K562 (cell line): ENCODE results near the gene UBASH3A. TPM values are rescaled to one million over a fixed set of nuclear protein-coding genes. Genes with fewer than 3 reads are reported as not detected.

Experiments used
- ATAC-seq: fragments of 200-7000 bp; cut with Tn5 transposase; 3 replicates; pipeline ENCODE4 v1.9.1; 2020; ENCODE audit warnings: moderate library complexity
- BruUV-seq: library from RNA; stranded (reverse); fragments of 400-500 nt; replicated peaks from 2 replicates; lab custom pipeline; 2021; lab: Mats Ljungman, UMichigan
- CTCF ChIA-PET: fragments of 300-600 bp; formaldehyde crosslinking; extraction: SDS; loops from one replicate; lab custom pipeline; 2021; ENCODE audit warnings: low intra/inter-chr PET ratio; lab: Yijun Ruan, JAX
- POLR2A ChIA-PET: fragments of 300-600, 350-650 bp; sonication (Branson Sonifier 250); formaldehyde crosslinking; extraction: SDS; loops from one replicate; lab custom pipeline; 2021; ENCODE audit warnings: antibody characterized with exemption, inconsistent platforms; lab: Yijun Ruan, JAX
- DNase-seq, 4 experiments: peaks; one replicate each; pipeline versions ENCODE4 v3.0.0 to v3.0.0-alpha.2; 2011 to 2018; ENCODE audit warnings: low spot score in 3 of 4, mixed read lengths in 3 of 4; ENCODE audit errors: extremely low read depth in 1 of 4
- FAIRE-seq: peaks from 2 replicates; lab custom pipeline; 2011; peaks lifted over from hg19 to GRCh38; lab: Jason Lieb, UNC
- H2AFZ ChIP-seq: 2 replicates; pipeline ENCODE4 v1.6.0; 2011; ENCODE audit warnings: low read depth, low read length, control low read depth, inconsistent platforms
- H3K27ac ChIP-seq: fragments of 200-600 bp; 3 replicates; pipeline ENCODE4 v1.8.0; 2011; ENCODE audit warnings: low read depth, mild to moderate bottlenecking, control low read depth, inconsistent platforms, low read length, moderate library complexity, mixed read lengths; ENCODE audit errors: extremely low read depth
- H3K27me3 ChIP-seq, 2 experiments: fragments of 300-600 bp in 1 of 2; 2 replicates in 1 of 2; 3 replicates in 1 of 2; pipeline versions ENCODE4 v1.6.0 to v1.8.0; 2011; ENCODE audit warnings: inconsistent platforms in 2 of 2, low read length in 2 of 2, mild to moderate bottlenecking in 1 of 2, mixed read lengths in 1 of 2, moderate library complexity in 1 of 2; ENCODE audit not compliant: control insufficient read depth in 2 of 2, insufficient read depth in 2 of 2
- H3K36me3 ChIP-seq: fragments of 300-600 bp; 3 replicates; pipeline ENCODE4 v1.8.0; 2011; ENCODE audit warnings: mild to moderate bottlenecking, low read length, inconsistent platforms; ENCODE audit not compliant: control insufficient read depth, insufficient read depth
- H3K4me1 ChIP-seq, 2 experiments: fragments of 200-600 bp in 1 of 2; replicated peaks in 1 of 2; 2 replicates in 1 of 2; 3 replicates in 1 of 2; pipeline versions ENCODE4 v1.5.1 to v1.8.0; 2011; ENCODE audit warnings: inconsistent platforms in 2 of 2, low read length in 2 of 2, mild to moderate bottlenecking in 1 of 2, mixed read lengths in 1 of 2, moderate library complexity in 1 of 2; ENCODE audit not compliant: control insufficient read depth in 2 of 2, insufficient read depth in 2 of 2
- H3K4me2 ChIP-seq: 2 replicates; pipeline ENCODE4 v1.6.1; 2011; ENCODE audit warnings: low read length, control low read depth, inconsistent platforms, mixed read lengths; ENCODE audit not compliant: insufficient read depth
- H3K4me3 ChIP-seq: fragments of 200-600 bp; sonication (generic), shearing (Covaris generic); 2 replicates; pipeline ENCODE4 v1.5.1; 2016; ENCODE audit warnings: control low read depth, inconsistent platforms
- H3K79me2 ChIP-seq: fragments of 200-600 bp; 3 replicates; pipeline ENCODE4 v1.8.0; 2011; ENCODE audit warnings: low read length, inconsistent platforms; ENCODE audit not compliant: control insufficient read depth, insufficient read depth
- H3K9ac ChIP-seq, 2 experiments: 2 replicates each; pipeline versions ENCODE4 v1.6.0 to v1.6.1; 2011; ENCODE audit warnings: low read depth in 2 of 2, low read length in 2 of 2, control low read depth in 1 of 2, inconsistent platforms in 1 of 2, mild to moderate bottlenecking in 1 of 2, mixed read lengths in 1 of 2; ENCODE audit not compliant: insufficient read depth in 1 of 2
- H3K9me1 ChIP-seq: one replicate; pipeline ENCODE4 v1.6.0; 2011; ENCODE audit warnings: inconsistent platforms, mild to moderate bottlenecking, low read length, moderate library complexity; ENCODE audit not compliant: control insufficient read depth, insufficient read depth
- H3K9me3 ChIP-seq: replicated peaks from 2 replicates; pipeline ENCODE4 v1.5.1; 2011; ENCODE audit warnings: low read depth, low read length, inconsistent platforms; ENCODE audit not compliant: control insufficient read depth, insufficient read depth
- H4K20me1 ChIP-seq: replicated peaks from 2 replicates; pipeline ENCODE4 v1.6.1; 2011; ENCODE audit warnings: low read length, inconsistent platforms, mixed read lengths; ENCODE audit not compliant: control insufficient read depth, insufficient read depth
- BHLHE40 ChIP-seq: IDR thresholded peaks from 2 replicates; pipeline ENCODE4 v1.6.1; 2011; ENCODE audit warnings: low read length, improper control_type of control experiment
- CGGBP1 ChIP-seq: fragments of 250-450 bp; sonication (Bioruptor Pico); IDR thresholded peaks from 2 replicates; pipeline ENCODE4 v1.9.0; 2021; ENCODE audit warnings: mild to moderate bottlenecking
- CLOCK ChIP-seq: fragments of 250-450 bp; sonication (Bioruptor Pico); IDR thresholded peaks from 2 replicates; pipeline ENCODE4 v1.4.0; 2020; ENCODE audit warnings: mild to moderate bottlenecking, moderate library complexity, borderline replicate concordance
- SAFB2 ChIP-seq: fragments of 200-400 bp; formaldehyde crosslinking; IDR thresholded peaks from 2 replicates; pipeline ENCODE4 v1.6.1; 2018; ENCODE audit warnings: borderline replicate concordance, low read length, low read depth, moderate library complexity; ENCODE audit not compliant: severe bottlenecking
- SAP30 ChIP-seq: fragments of 200-600 bp; sonication (generic); IDR thresholded peaks from 2 replicates; pipeline ENCODE4 v1.6.1; 2012; ENCODE audit warnings: borderline replicate concordance, low read depth, mild to moderate bottlenecking, moderate library complexity, low read length, control low read depth, inconsistent platforms; ENCODE audit not compliant: insufficient read depth, poor library complexity, severe bottlenecking
- SNIP1 ChIP-seq: fragments of 450-650 bp; IDR thresholded peaks from 2 replicates; pipeline ENCODE4 v1.7.1; 2017; ENCODE audit warnings: low read depth, mild to moderate bottlenecking
- THAP12 ChIP-seq: fragments of 250-450 bp; sonication (Bioruptor Pico); IDR thresholded peaks from 2 replicates; pipeline ENCODE4 v1.9.0; 2021; ENCODE audit warnings: mild to moderate bottlenecking, inconsistent platforms
- whole genome bisulfite sequencing: fragments of 100-300 bp; shearing (Covaris generic); methylation state at CpG from one replicate; pipeline ENCODE4 v1.1.6; 2016; ENCODE audit warnings: low coverage, mixed read lengths; ENCODE audit not compliant: insufficient coverage; ENCODE audit errors: missing lambda C conversion rate; 5-methylcytosine and 5-hydroxymethylcytosine counted together
- in situ Hi-C: fragments of 300-500 bp; cut with MboI; formaldehyde crosslinking; loops from 4 replicates; pipeline ENCODE4 v1.15.0; 2018; ENCODE audit warnings: inconsistent platforms, mixed read lengths
- intact Hi-C: fragments of 100-400 bp; cut with micrococcal nuclease; formaldehyde crosslinking; loops from 2 replicates; pipeline ENCODE4 v1.14.2; 2022
- polyA plus RNA-seq, 8 experiments: library from polyadenylated mRNA; depleted of rRNA in 4 of 8; stranded (reverse) in 5 of 8; unstranded in 3 of 8; fragments of >200 nt; fragmentation: Nextera tagmentation in 2 of 8; fragmentation: Illumina TruSeq in 1 of 8; extraction: Ambion mirVana in 2 of 8; extraction: Trizol in 1 of 8; gene quantifications; 2 replicates each; pipeline versions ENCODE4 v1.2.1 to v1.2.3, GENCODE V29; 2011 to 2014; ENCODE audit warnings: inconsistent platforms in 1 of 8, missing spikeins in 1 of 8
- total RNA-seq, 7 experiments: library from RNA; depleted of rRNA in 6 of 7; stranded (reverse); fragments of >200 nt in 6 of 7; fragmentation: Illumina TruSeq in 2 of 7; extraction: Trizol in 2 of 7; gene quantifications; 2 replicates each; pipeline versions ENCODE4 v1.2.1 to v1.2.3, GENCODE V29; 2011 to 2021; ENCODE audit warnings: low replicate concordance in 1 of 7

The UBASH3A gene
- total and polyA plus RNA-seq, 9 of the 15 experiments (the other 6 are each of a cell fraction or from before 2014, with no cell fraction given) = 0.23 to 1.8 (median 1.1) TPM

- Histone ChIP-seq H3K9ac (no peak overlapping the region), H2AFZ (peak overlapping the region; percentile 69; the same call in 1 of the 2 replicates), H3K27me3 (peaks cover 15 to 66% of the 10 kb centered on the region in 2 experiments), H4K20me1 (peaks cover 11% of the 10 kb centered on the region; the same call in 1 of the 2 replicates), H3K4me1 (peaks cover 3 to 18% of the 10 kb centered on the region in 2 experiments; a peak in 3 of 5 replicates), H3K4me3 (no peak overlapping the region), H3K36me3 (no peaks in the 10 kb centered on the region), H3K9me1 (no peaks in the 10 kb centered on the region), H3K79me2 (no peaks in the 10 kb centered on the region), H3K4me2 (no peak overlapping the region), H3K9me3 (no peaks in the 10 kb centered on the region), H3K27ac (no peak overlapping the region)
- intact Hi-C loops (no loop called here), in situ Hi-C loops (loop anchor here (5.0 kb wide), 1 partner anchor 69 kb away; no protein-coding TSS in a partner anchor)
- no peak for FAIRE-seq
- ChIA-PET POLR2A (interaction anchor here (0.5 to 2.7 kb wide), 4 partner anchors 9 to 245 kb away, joined by 3 to 9 read pairs (median 4); partner anchors contain the start of gene UBASH3A), CTCF (no interaction called here)
- 8% methylated on average over 5 of the region's 5 CpGs for WGBS
- no peak for ATAC-seq
- BruUV-seq = no TSS peak
- DNase-seq = no peak
- no peak for TF ChIP-seq BHLHE40
- TF ChIP-seq THAP12 = no peak
- no peak for TF ChIP-seq SAP30
- no peak for TF ChIP-seq CLOCK (CRISPR knock-in tag)
- TF ChIP-seq SAFB2 = no peak
- TF ChIP-seq CGGBP1 (CRISPR knock-in tag) = no peak
- TF ChIP-seq SNIP1 = no peak
These were observed 25.8 kb upstream of the UBASH3A start for GRCh38 chr21:42377951-42378340.
